ENCODE results near the gene FKBP14. TPM values are rescaled to one million over a fixed set of nuclear protein-coding genes. Genes with fewer than 3 reads are reported as not detected.

Gene FKBP14
- total RNA-seq, 1 donor from 2014 or later, result 22.6 TPM

- peaks cover 17% of the 10 kb centered on the region for H3K36me3 Mint-ChIP-seq
- H3K27ac Mint-ChIP-seq, result no peak overlapping the region
- H3K4me3 Mint-ChIP-seq, result no peak overlapping the region
- DNase-seq (ENCODE audit: extremely low spot score, unreplicated experiment), result no peak
- no peaks in the 10 kb centered on the region for H3K27me3 Mint-ChIP-seq
- H3K4me1 Mint-ChIP-seq (ENCODE audit: unreplicated experiment), result peaks cover 5% of the 10 kb centered on the region
- no peaks in the 10 kb centered on the region for H3K9me3 Mint-ChIP-seq
- TF ChIP-seq CTCF (conservative IDR thresholded peaks at IDR 0.05), result no peak
These were observed 8.1 kb downstream of the FKBP14 start for GRCh38 chr7:30018451-30018850.

- Mint-ChIP-seq H3K36me3 (peaks cover 11% of the 10 kb centered on the region), H3K4me1 (ENCODE audit: unreplicated experiment) (peaks cover 7% of the 10 kb centered on the region), H3K27ac (peak overlapping the region; percentile 30), H3K27me3 (no peaks in the 10 kb centered on the region), H3K9me3 (no peaks in the 10 kb centered on the region), H3K4me3 (no peak overlapping the region)
- no peak for DNase-seq (ENCODE audit: extremely low spot score, unreplicated experiment)
- no peak for TF ChIP-seq CTCF (conservative IDR thresholded peaks at IDR 0.05)
These were observed 13.7 kb downstream of the FKBP14 start for GRCh38 chr7:30012757-30013156.

- DNase-seq (ENCODE audit: extremely low spot score, unreplicated experiment), result no peak
- Mint-ChIP-seq H3K9me3 (no peaks in the 10 kb centered on the region), H3K4me3 (no peak overlapping the region)
These were observed 16.5 kb downstream of the FKBP14 start for GRCh38 chr7:30010021-30010420.

GRCh38 chr7:30005464-30005863 is 21.0 kb downstream of the FKBP14 start:
- Mint-ChIP-seq H3K4me1 (ENCODE audit: unreplicated experiment) (peaks cover 3% of the 10 kb centered on the region), H3K4me3 (no peak overlapping the region), H3K36me3 (no peaks in the 10 kb centered on the region), H3K9me3 (no peaks in the 10 kb centered on the region), H3K27me3 (no peaks in the 10 kb centered on the region), H3K27ac (no peak overlapping the region)
- no peak for TF ChIP-seq CTCF (conservative IDR thresholded peaks at IDR 0.05)
- no peak for DNase-seq (ENCODE audit: extremely low spot score, unreplicated experiment)

More at GRCh38 chr7:30010021-30010420, 16.5 kb downstream of the FKBP14 start:
- Mint-ChIP-seq H3K4me1 (ENCODE audit: unreplicated experiment) (peaks cover 7% of the 10 kb centered on the region), H3K36me3 (peaks cover 8% of the 10 kb centered on the region), H3K27ac (no peak overlapping the region), H3K27me3 (no peaks in the 10 kb centered on the region)
- no peak for TF ChIP-seq CTCF (conservative IDR thresholded peaks at IDR 0.05)

GRCh38 chr7:30003098-30003497 is 23.4 kb downstream of the FKBP14 start:
- Mint-ChIP-seq H3K4me3 (no peak overlapping the region), H3K9me3 (no peaks in the 10 kb centered on the region), H3K27ac (no peak overlapping the region), H3K27me3 (no peaks in the 10 kb centered on the region), H3K36me3 (no peaks in the 10 kb centered on the region), H3K4me1 (ENCODE audit: unreplicated experiment) (peaks cover 3% of the 10 kb centered on the region)
- TF ChIP-seq CTCF (conservative IDR thresholded peaks at IDR 0.05), result no peak
- DNase-seq (ENCODE audit: extremely low spot score, unreplicated experiment), result no peak

- peaks cover 3% of the 10 kb centered on the region for H3K4me1 Mint-ChIP-seq (ENCODE audit: unreplicated experiment)
- peaks cover 5% of the 10 kb centered on the region for H3K9me3 Mint-ChIP-seq
- H3K27ac Mint-ChIP-seq, result no peak overlapping the region
- H3K27me3 Mint-ChIP-seq, result no peaks in the 10 kb centered on the region
- DNase-seq (ENCODE audit: extremely low spot score, unreplicated experiment), result no peak
- TF ChIP-seq CTCF (conservative IDR thresholded peaks at IDR 0.05), result no peak
- H3K4me3 Mint-ChIP-seq, result no peak overlapping the region
- no peaks in the 10 kb centered on the region for H3K36me3 Mint-ChIP-seq
These were observed 24.5 kb downstream of the FKBP14 start for GRCh38 chr7:30001998-30002397.

All from type B pancreatic cell (in vitro differentiated cells).